IMR-90 (cell line): Measurements from ENCODE around the gene PTPN22. TPM values are rescaled to one million over a fixed set of nuclear protein-coding genes. Genes with fewer than 3 reads are reported as not detected.

ENCODE experiments used
- ATAC-seq: fragments of 200-7000 bp; cut with Tn5 transposase; 2 replicates; pipeline ENCODE4 v1.9.1; 2020; ENCODE audit warnings: low read depth, mild to moderate bottlenecking, moderate library complexity
- BruUV-seq: library from RNA; stranded (reverse); fragments of 400-500 nt; replicated peaks from 2 replicates; lab custom pipeline; 2021; lab: Mats Ljungman, UMichigan
- CTCF ChIA-PET: fragments of 300-600 bp; formaldehyde crosslinking; extraction: SDS; loops from one replicate; lab custom pipeline; 2021; ENCODE audit warnings: antibody characterized with exemption; lab: Yijun Ruan, JAX
- POLR2A ChIA-PET: fragments of 300-600 bp; sonication (Branson Sonifier 250); formaldehyde crosslinking; loops from one replicate; lab custom pipeline; 2022; ENCODE audit warnings: antibody characterized with exemption; ENCODE audit not compliant: unreplicated experiment; lab: Charles Lee
- DNase-seq: peaks from one replicate; pipeline ENCODE4 v3.0.0; 2013
- H2AFZ ChIP-seq: replicated peaks from 2 replicates; pipeline ENCODE3; 2013; ENCODE audit warnings: low read length, mild to moderate bottlenecking; ENCODE audit not compliant: poor library complexity
- H2AK5ac ChIP-seq: 2 replicates; pipeline ENCODE4 v1.6.1; 2013; ENCODE audit warnings: low read depth, low read length, inconsistent platforms
- H2AK9ac ChIP-seq: replicated peaks from 2 replicates; pipeline ENCODE3; 2013; ENCODE audit warnings: mild to moderate bottlenecking, low read depth, low read length, moderate library complexity; ENCODE audit not compliant: poor library complexity
- H2BK120ac ChIP-seq: 2 replicates; pipeline ENCODE4 v1.6.1; 2013; ENCODE audit warnings: low read depth, low read length, inconsistent platforms
- H2BK15ac ChIP-seq: 3 replicates; pipeline ENCODE4 v1.6.1; 2013; ENCODE audit warnings: low read depth, low read length, inconsistent platforms
- H2BK20ac ChIP-seq: 2 replicates; pipeline ENCODE4 v1.6.1; 2013; ENCODE audit warnings: low read depth, mild to moderate bottlenecking, inconsistent platforms, low read length, moderate library complexity
- H2BK5ac ChIP-seq: 2 replicates; pipeline ENCODE4 v1.6.1; 2013; ENCODE audit warnings: mild to moderate bottlenecking, low read depth, low read length, inconsistent platforms; ENCODE audit not compliant: poor library complexity, severe bottlenecking
- H3K14ac ChIP-seq: replicated peaks from 2 replicates; pipeline ENCODE4 v1.6.1; 2013; ENCODE audit warnings: low read depth, low read length, inconsistent platforms
- H3K18ac ChIP-seq: 2 replicates; pipeline ENCODE4 v1.6.1; 2013; ENCODE audit warnings: low read depth, low read length, control low read depth
- H3K23ac ChIP-seq: 2 replicates; pipeline ENCODE4 v1.6.1; 2013; ENCODE audit warnings: low read depth, low read length, inconsistent platforms
- H3K27ac ChIP-seq: 2 replicates; pipeline ENCODE4 v1.5.1; 2013; ENCODE audit warnings: mild to moderate bottlenecking, control low read depth, low read length; ENCODE audit not compliant: insufficient read depth
- H3K27me3 ChIP-seq: 2 replicates; pipeline ENCODE4 v1.6.1; 2013; ENCODE audit warnings: low read length; ENCODE audit not compliant: control insufficient read depth, insufficient read depth
- H3K36me3 ChIP-seq: 2 replicates; pipeline ENCODE4 v1.6.1; 2013; ENCODE audit warnings: low read length, mixed read lengths; ENCODE audit not compliant: control insufficient read depth, insufficient read depth
- H3K4ac ChIP-seq: 2 replicates; pipeline ENCODE4 v1.6.1; 2013; ENCODE audit warnings: low read depth, low read length, inconsistent platforms
- H3K4me1 ChIP-seq: 2 replicates; pipeline ENCODE4 v1.6.1; 2013; ENCODE audit warnings: low read length, mixed read lengths; ENCODE audit not compliant: control insufficient read depth, insufficient read depth
- H3K4me2 ChIP-seq: 2 replicates; pipeline ENCODE4 v1.6.1; 2013; ENCODE audit warnings: low read depth, mild to moderate bottlenecking, control low read depth, low read length, moderate library complexity
- H3K4me3 ChIP-seq: 2 replicates; pipeline ENCODE4 v1.5.1; 2013; ENCODE audit warnings: low read depth, mild to moderate bottlenecking, control low read depth, low read length, moderate library complexity; ENCODE audit not compliant: insufficient read depth
- H3K56ac ChIP-seq: 2 replicates; pipeline ENCODE4 v1.6.1; 2013; ENCODE audit warnings: low read length, inconsistent platforms; ENCODE audit not compliant: insufficient read depth; ENCODE audit errors: extremely low read depth
- H3K79me1 ChIP-seq, 2 experiments: 2 replicates each; pipeline ENCODE4 v1.6.1; 2013; ENCODE audit warnings: low read length in 2 of 2, inconsistent platforms in 1 of 2, low read depth in 1 of 2
- H3K9ac ChIP-seq: 2 replicates; pipeline ENCODE4 v1.6.1; 2013; ENCODE audit warnings: low read depth, low read length, control low read depth
- H3K9me1 ChIP-seq: 2 replicates; pipeline ENCODE4 v1.6.1; 2013; ENCODE audit warnings: low read length, inconsistent platforms; ENCODE audit not compliant: insufficient read depth
- H3K9me3 ChIP-seq: 2 replicates; pipeline ENCODE4 v1.6.1; 2013; ENCODE audit warnings: low read length; ENCODE audit not compliant: control insufficient read depth, insufficient read depth
- H4K20me1 ChIP-seq: 2 replicates; pipeline ENCODE4 v1.6.1; 2013; ENCODE audit warnings: low read length, inconsistent platforms; ENCODE audit not compliant: insufficient read depth
- H4K5ac ChIP-seq: 2 replicates; pipeline ENCODE4 v1.6.1; 2013; ENCODE audit warnings: mild to moderate bottlenecking, low read depth, low read length, control low read depth
- H4K8ac ChIP-seq, 2 experiments: 2 replicates each; pipeline ENCODE4 v1.6.1; 2013; ENCODE audit warnings: low read depth in 2 of 2, low read length in 2 of 2, control low read depth in 1 of 2, inconsistent platforms in 1 of 2
- H4K91ac ChIP-seq: 2 replicates; pipeline ENCODE4 v1.6.1; 2013; ENCODE audit warnings: low read depth, low read length, inconsistent platforms; ENCODE audit not compliant: insufficient read depth
- BHLHE40 ChIP-seq: fragments of 150-350 bp; IDR thresholded peaks from 2 replicates; pipeline ENCODE4 v1.6.1; 2016; ENCODE audit warnings: mild to moderate bottlenecking, low read depth, low read length
- CEBPB ChIP-seq: IDR thresholded peaks from 2 replicates; pipeline ENCODE4 v1.6.1; 2012; ENCODE audit warnings: low read depth, low read length, improper control_type of control experiment
- CHD1 ChIP-seq: IDR thresholded peaks from 2 replicates; pipeline ENCODE4 v1.6.1; 2012; ENCODE audit warnings: low read depth, low read length, improper control_type of control experiment
- ELK1 ChIP-seq: fragments of 150-350 bp; IDR thresholded peaks from 2 replicates; pipeline ENCODE4 v1.6.1; 2016; ENCODE audit warnings: low read depth, mild to moderate bottlenecking, low read length, moderate library complexity, borderline replicate concordance
- FOS ChIP-seq: fragments of 150-350 bp; IDR thresholded peaks from 2 replicates; pipeline ENCODE4 v1.6.1; 2016; ENCODE audit warnings: low read depth, low read length
- MAFK ChIP-seq: IDR thresholded peaks from 2 replicates; pipeline ENCODE4 v1.6.1; 2012; ENCODE audit warnings: low read depth, low read length, improper control_type of control experiment
- MAZ ChIP-seq: IDR thresholded peaks from 2 replicates; pipeline ENCODE4 v1.6.1; 2012; ENCODE audit warnings: low read depth, mild to moderate bottlenecking, low read length, improper control_type of control experiment, moderate library complexity, borderline replicate concordance
- MXI1 ChIP-seq: IDR thresholded peaks from 2 replicates; pipeline ENCODE4 v1.6.1; 2012; ENCODE audit warnings: low read depth, mild to moderate bottlenecking, low read length, moderate library complexity, borderline replicate concordance
- NFE2L2 ChIP-seq: fragments of 150-350 bp; IDR thresholded peaks from 2 replicates; pipeline ENCODE4 v1.6.1; 2016; ENCODE audit warnings: low read depth, mild to moderate bottlenecking, low read length
- POLR2A ChIP-seq: IDR thresholded peaks from 2 replicates; pipeline ENCODE4 v1.6.1; 2012; ENCODE audit warnings: mild to moderate bottlenecking, low read depth, low read length
- RAD21 ChIP-seq: IDR thresholded peaks from 2 replicates; pipeline ENCODE4 v1.6.1; 2012; ENCODE audit warnings: low read length, improper control_type of control experiment
- RCOR1 ChIP-seq: IDR thresholded peaks from 2 replicates; pipeline ENCODE4 v1.6.1; 2012; ENCODE audit warnings: mild to moderate bottlenecking, low read length, improper control_type of control experiment; ENCODE audit not compliant: insufficient replicate concordance
- RFX5 ChIP-seq: IDR thresholded peaks from 2 replicates; pipeline ENCODE4 v1.8.0; 2012; ENCODE audit warnings: low read depth, mild to moderate bottlenecking, low read length, moderate library complexity
- SMC3 ChIP-seq: fragments of 150-350 bp; IDR thresholded peaks from 2 replicates; pipeline ENCODE4 v1.6.1; 2016; ENCODE audit warnings: low read depth, mild to moderate bottlenecking, antibody characterized with exemption, low read length, moderate library complexity
- USF2 ChIP-seq: fragments of 150-350 bp; IDR thresholded peaks from 2 replicates; pipeline ENCODE4 v1.6.1; 2017; ENCODE audit warnings: mild to moderate bottlenecking, antibody characterized with exemption, low read length, low read depth
- WGBS, 2 experiments: methylation state at CpG; one replicate each; pipeline versions ENCODE4 v1.1.5 to v1.1.7; 2013; ENCODE audit warnings: missing lambda C conversion rate in 2 of 2; ENCODE audit not compliant: insufficient read length in 1 of 2; ENCODE audit errors: extremely low coverage in 2 of 2; 5-methylcytosine and 5-hydroxymethylcytosine counted together
- dilution Hi-C: fragments of 300-500 bp; cut with HindIII; formaldehyde crosslinking; loops from one replicate; pipeline ENCODE4 v1.14.3; 2018; ENCODE audit warnings: low sequenced_read_pairs; ENCODE audit not compliant: unreplicated experiment
- in situ Hi-C: fragments of 300-500 bp; cut with MboI; formaldehyde crosslinking; loops from 3 replicates; pipeline ENCODE4 v1.14.3; 2019; ENCODE audit warnings: low sequenced_read_pairs, inconsistent platforms, mixed read lengths
- intact Hi-C: fragments of 100-400 bp; cut with micrococcal nuclease; formaldehyde crosslinking; loops from 2 replicates; pipeline ENCODE4 v1.10.0; 2022
- polyA plus RNA-seq, 3 experiments: library from polyadenylated mRNA; depleted of rRNA; stranded (reverse); fragments of >200 nt; gene quantifications; 2 replicates each; pipeline ENCODE4 v1.2.3, GENCODE V29; 2012; ENCODE audit warnings: low replicate concordance in 1 of 3
- total RNA-seq: library from RNA; depleted of rRNA; stranded (reverse); fragments of >200 nt; gene quantifications from 2 replicates; pipeline ENCODE4 v1.2.3, GENCODE V29; 2012
- TF ChIP-seq, protein P1 (sequence below): conservative IDR thresholded peaks from 2 replicates; pipeline ENCODE4 v1.5.1; 2012; ENCODE audit warnings: mild to moderate bottlenecking, low read depth, low read length, improper control_type of control experiment

The PTPN22 gene
- total and polyA plus RNA-seq, 2 of the 4 experiments (the other 2 are of a cell fraction): 0.14 to 0.18 TPM

DNA sequence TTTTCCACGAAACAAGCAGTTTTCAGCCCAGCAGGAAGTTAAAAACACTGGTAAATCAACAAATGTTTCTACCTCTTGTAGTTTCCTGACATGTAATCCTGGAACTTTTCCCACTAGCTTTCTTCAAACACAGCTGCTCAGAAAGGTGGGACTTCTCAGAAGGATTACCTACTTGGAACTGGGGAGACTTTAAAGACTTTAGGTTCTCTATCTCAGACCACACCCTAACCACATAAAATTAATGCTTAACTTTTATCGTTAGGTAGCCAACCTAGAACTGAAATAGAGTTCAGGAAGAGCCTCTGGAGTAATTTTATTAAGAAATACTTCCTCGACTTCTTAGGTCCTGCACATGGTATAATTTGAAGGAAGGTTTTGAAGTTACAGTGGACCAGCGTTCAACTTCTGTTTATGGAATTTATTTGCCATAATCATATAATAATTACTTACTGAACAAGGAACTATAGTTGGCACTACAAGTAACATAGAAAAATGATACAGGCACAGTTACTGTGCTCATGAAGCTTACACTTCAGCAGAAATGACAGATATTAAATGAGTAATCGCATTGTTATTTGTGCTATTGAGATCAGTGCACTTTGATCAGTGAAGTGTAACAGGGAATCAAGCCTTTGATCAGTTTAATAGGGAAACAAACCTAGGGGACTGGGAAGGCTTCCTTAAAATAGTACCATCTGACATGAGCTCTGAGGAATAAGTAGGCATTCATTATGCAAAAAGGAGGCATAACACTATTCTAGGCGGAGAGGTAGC lies 16.1 kb upstream of the PTPN22 start, which contains the start of gene BCL2L15:
Gene BCL2L15, minus strand, starts transcription at position 180 of the 774 bp plus-strand sequence. CDS start 206 bp downstream, outside the sequence.
- Histone ChIP-seq H3K9ac (no peak within 1 kb of the TSS), H2AK9ac (no peak within 1 kb of the TSS), H4K20me1 (no peaks in the 10 kb centered on the region), H3K79me1 (no peaks in the 10 kb centered on the region), H3K14ac (no peak within 1 kb of the TSS), H2BK120ac (no peak within 1 kb of the TSS), H4K91ac (no peak within 1 kb of the TSS), H3K23ac (no peak within 1 kb of the TSS), H4K5ac (no peak within 1 kb of the TSS), H3K18ac (no peak within 1 kb of the TSS), H2AK5ac (no peak within 1 kb of the TSS), H3K4ac (no peak within 1 kb of the TSS), H3K4me3 (no peak within 1 kb of the TSS), H3K9me3 (no peaks in the 10 kb centered on the region), H3K56ac (no peak within 1 kb of the TSS), H3K9me1 (no peaks in the 10 kb centered on the region), H3K4me1 (no peaks in the 10 kb centered on the region), H3K36me3 (no peaks in the 10 kb centered on the region), H2AFZ (no peak within 1 kb of the TSS), H3K4me2 (no peak within 1 kb of the TSS), H2BK20ac (no peak within 1 kb of the TSS), H3K27me3 (no peaks in the 10 kb centered on the region), H4K8ac (no peak within 1 kb of the TSS), H2BK15ac (no peak within 1 kb of the TSS), H3K27ac (no peak within 1 kb of the TSS), H2BK5ac (no peak within 1 kb of the TSS)
- no peak for ATAC-seq
- no TSS peak for BruUV-seq
- WGBS, 2 experiments: no CpG with 5 or more reads among the region's 6 CpGs
- TF ChIP-seq, protein P1, sequence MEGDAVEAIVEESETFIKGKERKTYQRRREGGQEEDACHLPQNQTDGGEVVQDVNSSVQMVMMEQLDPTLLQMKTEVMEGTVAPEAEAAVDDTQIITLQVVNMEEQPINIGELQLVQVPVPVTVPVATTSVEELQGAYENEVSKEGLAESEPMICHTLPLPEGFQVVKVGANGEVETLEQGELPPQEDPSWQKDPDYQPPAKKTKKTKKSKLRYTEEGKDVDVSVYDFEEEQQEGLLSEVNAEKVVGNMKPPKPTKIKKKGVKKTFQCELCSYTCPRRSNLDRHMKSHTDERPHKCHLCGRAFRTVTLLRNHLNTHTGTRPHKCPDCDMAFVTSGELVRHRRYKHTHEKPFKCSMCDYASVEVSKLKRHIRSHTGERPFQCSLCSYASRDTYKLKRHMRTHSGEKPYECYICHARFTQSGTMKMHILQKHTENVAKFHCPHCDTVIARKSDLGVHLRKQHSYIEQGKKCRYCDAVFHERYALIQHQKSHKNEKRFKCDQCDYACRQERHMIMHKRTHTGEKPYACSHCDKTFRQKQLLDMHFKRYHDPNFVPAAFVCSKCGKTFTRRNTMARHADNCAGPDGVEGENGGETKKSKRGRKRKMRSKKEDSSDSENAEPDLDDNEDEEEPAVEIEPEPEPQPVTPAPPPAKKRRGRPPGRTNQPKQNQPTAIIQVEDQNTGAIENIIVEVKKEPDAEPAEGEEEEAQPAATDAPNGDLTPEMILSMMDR: no peak
- TF ChIP-seq BHLHE40 (no peak), MAFK (no peak), POLR2A (no peak), CEBPB (no peak), MAZ (no peak), ELK1 (no peak), RFX5 (no peak), NFE2L2 (no peak), MXI1 (no peak), FOS (no peak), RCOR1 (no peak), CHD1 (no peak), USF2 (no peak), SMC3 (no peak), RAD21 (no peak)
- in situ Hi-C loops: no loop called here
- DNase-seq: no peak
- ChIA-PET CTCF (no interaction called here), POLR2A (no interaction called here)
- intact Hi-C loops: no loop called here
- dilution Hi-C loops: no loop called here
